DMS114 treated with DMSO at 0.1 percent for 48 hours (cell line): Measurements from ENCODE around the gene TMEM87B.

Source experiments
- DNase-seq: peaks from one replicate; lab custom pipeline; 2025; ENCODE audit not compliant: unreplicated experiment; lab: John Stamatoyannopoulos, UW

TMEM87B gene

GRCh38 chr2:112149866-112150435, 94.9 kb downstream of the TMEM87B start:
- no peak for DNase-seq

GRCh38 chr2:112150447-112150846, 95.4 kb downstream of the TMEM87B start:
- no peak for DNase-seq

- no peak for DNase-seq
Observed at GRCh38 chr2:112150851-112151250, 95.8 kb downstream of the TMEM87B start.

GRCh38 chr2:112151271-112151670, 96.2 kb downstream of the TMEM87B start:
- DNase-seq = no peak

GRCh38 chr2:112151701-112152440, 96.8 kb downstream of the TMEM87B start:
- DNase-seq = no peak

- DNase-seq = no peak
Observed at GRCh38 chr2:112152476-112153178, 97.6 kb downstream of the TMEM87B start.

GRCh38 chr2:112153179-112153490, 98.1 kb downstream of the TMEM87B start:
- no peak for DNase-seq

GRCh38 chr2:112153501-112153900, 98.4 kb downstream of the TMEM87B start:
- DNase-seq = no peak

GRCh38 chr2:112154246-112155117, 99.4 kb downstream of the TMEM87B start:
- DNase-seq = no peak

- no peak for DNase-seq
Observed at GRCh38 chr2:112155331-112156151, 100.5 kb downstream of the TMEM87B start.

GRCh38 chr2:112156152-112156986, 101.3 kb downstream of the TMEM87B start:
- no peak for DNase-seq

- DNase-seq = no peak
Observed at GRCh38 chr2:112157472-112157871, 102.4 kb downstream of the TMEM87B start.

GRCh38 chr2:112159454-112159921, 104.4 kb downstream of the TMEM87B start:
- no peak for DNase-seq

GRCh38 chr2:112160283-112161250, 105.5 kb downstream of the TMEM87B start:
- DNase-seq = no peak

- no peak for DNase-seq
Observed at GRCh38 chr2:112161431-112162145, 106.5 kb downstream of the TMEM87B start.

- DNase-seq = no peak
Observed at GRCh38 chr2:112162341-112162740, 107.3 kb downstream of the TMEM87B start.

- DNase-seq = no peak
Observed at GRCh38 chr2:112162956-112163355, 107.9 kb downstream of the TMEM87B start.

GRCh38 chr2:112163541-112163981, 108.5 kb downstream of the TMEM87B start:
- DNase-seq = no peak
